GM12878 (cell line): ENCODE results near the gene PUS3. TPM values are rescaled to one million over a fixed set of nuclear protein-coding genes. Genes with fewer than 3 reads are reported as not detected.

Experiments used
- ATAC-seq: fragments of 200-7000 bp; cut with Tn5 transposase; 3 replicates; pipeline ENCODE4 v1.9.1; 2020; ENCODE audit warnings: mild to moderate bottlenecking, moderate library complexity
- BruUV-seq: library from RNA; stranded (reverse); fragments of 400-500 nt; replicated peaks from 2 replicates; lab custom pipeline; 2021; lab: Mats Ljungman, UMichigan
- CTCF ChIA-PET: fragments of 300-600 bp; sonication (Branson Sonifier 250); formaldehyde crosslinking; extraction: SDS; loops from one replicate; lab custom pipeline; 2021; ENCODE audit warnings: inconsistent platforms; lab: Yijun Ruan, JAX
- POLR2A ChIA-PET: fragments of 350-600 bp; formaldehyde crosslinking; extraction: SDS; loops from one replicate; lab custom pipeline; 2021; ENCODE audit warnings: inconsistent platforms; lab: Charles Lee
- RAD21 ChIA-PET: fragments of 300-600 bp; sonication (Branson Sonifier 250); formaldehyde crosslinking; loops from one replicate; lab custom pipeline; 2023; ENCODE audit warnings: antibody characterized with exemption; ENCODE audit not compliant: unreplicated experiment; lab: Charles Lee
- SMC1A ChIA-PET: fragments of 300-600 bp; sonication (Branson Sonifier 250); formaldehyde crosslinking; loops from one replicate; lab custom pipeline; 2023; ENCODE audit not compliant: unreplicated experiment, uncharacterized antibody; lab: Charles Lee
- DNase-seq: peaks from one replicate; pipeline ENCODE4 v3.0.0-alpha.2; 2011; ENCODE audit warnings: low read depth, low spot score
- FAIRE-seq: peaks from 3 replicates; lab custom pipeline; 2011; peaks lifted over from hg19 to GRCh38; lab: Jason Lieb, UNC
- H2AFZ ChIP-seq: 2 replicates; pipeline ENCODE4 v1.6.0; 2011; ENCODE audit warnings: low read depth, low read length, control low read depth; ENCODE audit not compliant: control insufficient read depth
- H3K27ac ChIP-seq: 2 replicates; pipeline ENCODE4 v1.5.1; 2011; ENCODE audit warnings: control low read depth; ENCODE audit not compliant: control insufficient read depth, insufficient read depth
- H3K27me3 ChIP-seq, 2 experiments: replicated peaks in 1 of 2; 2 replicates each; pipeline versions ENCODE4 v1.6.0 to v1.6.1; 2011; ENCODE audit warnings: low read length in 1 of 2; ENCODE audit not compliant: control insufficient read depth in 2 of 2, insufficient read depth in 2 of 2
- H3K36me3 ChIP-seq, 2 experiments: 2 replicates each; pipeline ENCODE4 v1.5.1; 2011; ENCODE audit warnings: low read length in 1 of 2; ENCODE audit not compliant: control insufficient read depth in 2 of 2, insufficient read depth in 2 of 2
- H3K4me1 ChIP-seq: 2 replicates; pipeline ENCODE4 v1.6.1; 2011; ENCODE audit warnings: mild to moderate bottlenecking, low read length, moderate library complexity, mixed read lengths; ENCODE audit not compliant: control insufficient read depth, insufficient read depth
- H3K4me2 ChIP-seq: 2 replicates; pipeline ENCODE4 v1.6.0; 2011; ENCODE audit warnings: control low read depth; ENCODE audit not compliant: control insufficient read depth, insufficient read depth
- H3K4me3 ChIP-seq: fragments of 200-600 bp; sonication (generic); 2 replicates; pipeline ENCODE4 v1.5.1; 2016
- H3K79me2 ChIP-seq: 2 replicates; pipeline ENCODE4 v1.6.0; 2011; ENCODE audit warnings: low read length; ENCODE audit not compliant: control insufficient read depth, insufficient read depth
- H3K9ac ChIP-seq: 2 replicates; pipeline ENCODE4 v1.8.0; 2011; ENCODE audit warnings: low read length, control low read depth, mixed read lengths; ENCODE audit not compliant: control insufficient read depth, insufficient read depth
- H3K9me3 ChIP-seq: replicated peaks from 3 replicates; pipeline ENCODE4 v1.5.1; 2011; ENCODE audit warnings: mild to moderate bottlenecking, low read length; ENCODE audit not compliant: control insufficient read depth, insufficient read depth
- H4K20me1 ChIP-seq: 2 replicates; pipeline ENCODE4 v1.6.0; 2011; ENCODE audit not compliant: control insufficient read depth, insufficient read depth
- ESRRA ChIP-seq: IDR thresholded peaks from 2 replicates; pipeline ENCODE4 v1.6.1; 2012; ENCODE audit warnings: mild to moderate bottlenecking, low read length, improper control_type of control experiment
- HCFC1 ChIP-seq: fragments of 150-350 bp; IDR thresholded peaks from 2 replicates; pipeline ENCODE4 v1.6.1; 2014; ENCODE audit warnings: low read length
- IRF5 ChIP-seq: fragments of 450-650 bp; IDR thresholded peaks from 2 replicates; pipeline ENCODE4 v1.6.1; 2017; ENCODE audit warnings: borderline replicate concordance
- MXI1 ChIP-seq: fragments of 150-350 bp; IDR thresholded peaks from 2 replicates; pipeline ENCODE4 v1.6.1; 2011; ENCODE audit warnings: low read depth, mild to moderate bottlenecking, inconsistent platforms, low read length, improper control_type of control experiment
- RAD21 ChIP-seq: IDR thresholded peaks from 2 replicates; pipeline ENCODE4 v1.6.1; 2011; ENCODE audit warnings: mild to moderate bottlenecking, low read depth, low read length, moderate library complexity; ENCODE audit not compliant: insufficient read depth
- RCOR1 ChIP-seq: conservative IDR thresholded peaks from 2 replicates; pipeline ENCODE4 v1.6.1; 2012; ENCODE audit warnings: low read depth, low read length, improper control_type of control experiment
- SPI1 ChIP-seq: IDR thresholded peaks from 2 replicates; pipeline ENCODE4 v1.6.1; 2011; ENCODE audit warnings: low read depth, mild to moderate bottlenecking, low read length, moderate library complexity, borderline replicate concordance; ENCODE audit not compliant: insufficient read depth
- SRF ChIP-seq, 2 experiments: IDR thresholded peaks; 2 replicates each; pipeline ENCODE4 v1.6.1; 2011; ENCODE audit warnings: low read depth in 2 of 2, low read length in 2 of 2, mild to moderate bottlenecking in 1 of 2, moderate library complexity in 1 of 2
- TBL1XR1 ChIP-seq: IDR thresholded peaks from 2 replicates; pipeline ENCODE4 v1.6.1; 2012; ENCODE audit warnings: low read depth, low read length, improper control_type of control experiment
- TCF12 ChIP-seq: IDR thresholded peaks from 2 replicates; pipeline ENCODE4 v1.6.1; 2011; ENCODE audit warnings: low read depth, mild to moderate bottlenecking, low read length
- TCF7 ChIP-seq: IDR thresholded peaks from 2 replicates; pipeline ENCODE4 v1.6.1; 2014; ENCODE audit warnings: antibody characterized with exemption, borderline replicate concordance
- ZBTB11 ChIP-seq: fragments of 450-650 bp; formaldehyde crosslinking; IDR thresholded peaks from 2 replicates; pipeline ENCODE4 v1.5.0; 2022; ENCODE audit warnings: mild to moderate bottlenecking, missing genetic modification characterization
- ZNF24 ChIP-seq: fragments of 450-650 bp; IDR thresholded peaks from 2 replicates; pipeline ENCODE4 v1.6.1; 2017; ENCODE audit warnings: antibody characterized with exemption, mild to moderate bottlenecking
- ZNF384 ChIP-seq: IDR thresholded peaks from 2 replicates; pipeline ENCODE4 v1.6.1; 2012; ENCODE audit warnings: low read depth, mild to moderate bottlenecking, low read length, improper control_type of control experiment, borderline replicate concordance
- WGBS: methylation state at CpG from one replicate; pipeline ENCODE4 v1.1.6; 2016; ENCODE audit warnings: low lambda C conversion rate; ENCODE audit not compliant: insufficient replicate concordance, insufficient coverage; ENCODE audit errors: missing lambda C conversion rate; 5-methylcytosine and 5-hydroxymethylcytosine counted together
- in situ Hi-C: fragments of 300-500 bp; cut with MboI; formaldehyde crosslinking; loops from 9 replicates; pipeline ENCODE4 v1.14.3; 2018; ENCODE audit warnings: mixed read lengths
- intact Hi-C: fragments of 100-400 bp; cut with micrococcal nuclease; formaldehyde crosslinking; loops from one replicate; pipeline ENCODE4 v1.14.2; 2022; ENCODE audit not compliant: unreplicated experiment
- polyA plus RNA-seq, 11 experiments: library from polyadenylated mRNA; depleted of rRNA in 4 of 11; unstranded in 6 of 11; stranded (reverse) in 5 of 11; fragments of >200 nt; fragmentation: Nextera tagmentation in 4 of 11; fragmentation: Illumina TruSeq in 1 of 11; extraction: Ambion mirVana in 4 of 11; extraction: Trizol in 1 of 11; gene quantifications; 1 replicate in 1 of 11; 2 replicates in 10 of 11; pipeline versions ENCODE4 v1.2.1 to v1.2.3, GENCODE V29; 2011 to 2016; ENCODE audit warnings: inconsistent platforms in 2 of 11, missing spikeins in 2 of 11, low read depth in 1 of 11
- total RNA-seq, 4 experiments: library from RNA; depleted of rRNA in 3 of 4; stranded (reverse); fragments of >200 nt in 3 of 4; fragmentation: Illumina TruSeq in 1 of 4; extraction: Trizol in 1 of 4; gene quantifications; 2 replicates each; pipeline versions ENCODE4 v1.2.1 to v1.2.3, GENCODE V29; 2013 to 2021
- TF ChIP-seq, protein P1 (sequence below): fragments of 450-650 bp; IDR thresholded peaks from 2 replicates; pipeline ENCODE4 v1.6.1; 2017; ENCODE audit warnings: mild to moderate bottlenecking, moderate library complexity

PUS3 gene
- total and polyA plus RNA-seq, 10 of the 15 experiments (the other 5 are each of a cell fraction or from before 2014, with no cell fraction given): 10.9 to 22.4 (median 14.3) TPM

- TF ChIP-seq, protein P1, sequence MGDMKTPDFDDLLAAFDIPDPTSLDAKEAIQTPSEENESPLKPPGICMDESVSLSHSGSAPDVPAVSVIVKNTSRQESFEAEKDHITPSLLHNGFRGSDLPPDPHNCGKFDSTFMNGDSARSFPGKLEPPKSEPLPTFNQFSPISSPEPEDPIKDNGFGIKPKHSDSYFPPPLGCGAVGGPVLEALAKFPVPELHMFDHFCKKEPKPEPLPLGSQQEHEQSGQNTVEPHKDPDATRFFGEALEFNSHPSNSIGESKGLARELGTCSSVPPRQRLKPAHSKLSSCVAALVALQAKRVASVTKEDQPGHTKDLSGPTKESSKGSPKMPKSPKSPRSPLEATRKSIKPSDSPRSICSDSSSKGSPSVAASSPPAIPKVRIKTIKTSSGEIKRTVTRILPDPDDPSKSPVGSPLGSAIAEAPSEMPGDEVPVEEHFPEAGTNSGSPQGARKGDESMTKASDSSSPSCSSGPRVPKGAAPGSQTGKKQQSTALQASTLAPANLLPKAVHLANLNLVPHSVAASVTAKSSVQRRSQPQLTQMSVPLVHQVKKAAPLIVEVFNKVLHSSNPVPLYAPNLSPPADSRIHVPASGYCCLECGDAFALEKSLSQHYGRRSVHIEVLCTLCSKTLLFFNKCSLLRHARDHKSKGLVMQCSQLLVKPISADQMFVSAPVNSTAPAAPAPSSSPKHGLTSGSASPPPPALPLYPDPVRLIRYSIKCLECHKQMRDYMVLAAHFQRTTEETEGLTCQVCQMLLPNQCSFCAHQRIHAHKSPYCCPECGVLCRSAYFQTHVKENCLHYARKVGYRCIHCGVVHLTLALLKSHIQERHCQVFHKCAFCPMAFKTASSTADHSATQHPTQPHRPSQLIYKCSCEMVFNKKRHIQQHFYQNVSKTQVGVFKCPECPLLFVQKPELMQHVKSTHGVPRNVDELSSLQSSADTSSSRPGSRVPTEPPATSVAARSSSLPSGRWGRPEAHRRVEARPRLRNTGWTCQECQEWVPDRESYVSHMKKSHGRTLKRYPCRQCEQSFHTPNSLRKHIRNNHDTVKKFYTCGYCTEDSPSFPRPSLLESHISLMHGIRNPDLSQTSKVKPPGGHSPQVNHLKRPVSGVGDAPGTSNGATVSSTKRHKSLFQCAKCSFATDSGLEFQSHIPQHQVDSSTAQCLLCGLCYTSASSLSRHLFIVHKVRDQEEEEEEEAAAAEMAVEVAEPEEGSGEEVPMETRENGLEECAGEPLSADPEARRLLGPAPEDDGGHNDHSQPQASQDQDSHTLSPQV: no peak
- TF ChIP-seq SRF (IDR thresholded peaks at IDR 0.05; ENCODE audit: low read depth in 2 of 2, low read length in 2 of 2) (no peak), IRF5 (no peak), SPI1 (no peak), ESRRA (no peak), TCF7 (no peak)
These were observed 38.2 kb upstream of the PUS3 start (continued) for GRCh38 chr11:125941267-125941618.

DNA sequence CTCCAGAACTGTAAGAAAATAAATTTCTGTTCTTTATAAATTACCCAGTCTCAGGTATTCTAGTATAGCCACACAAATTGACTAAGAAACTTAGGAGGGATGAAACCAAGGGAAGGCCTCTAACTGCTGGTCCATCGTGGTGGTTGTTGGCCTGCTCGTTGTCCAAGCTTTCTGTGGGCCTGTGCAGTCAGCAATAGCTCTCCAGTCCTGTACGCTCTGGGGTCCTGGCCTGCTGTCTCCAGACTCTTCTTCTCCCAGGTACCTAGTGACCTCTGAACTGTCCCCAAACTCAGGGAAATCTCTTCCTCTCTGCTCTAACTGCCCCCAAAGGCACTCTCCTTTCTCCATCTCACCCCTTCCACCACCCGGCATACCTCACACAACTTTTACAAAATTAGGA is 37.1 kb upstream of the PUS3 start:
- DNase-seq (no peak), FAIRE-seq (no peak), ATAC-seq (no peak)
- no TSS peak for BruUV-seq
- no peak overlapping the region for H3K9ac ChIP-seq
- in situ Hi-C loops: no loop called here
- H4K20me1 ChIP-seq: no peaks in the 10 kb centered on the region
- no peaks in the 10 kb centered on the region for H3K79me2 ChIP-seq
- ChIA-PET SMC1A (interaction anchor here (0.7 to 6.2 kb wide), 7 partner anchors 9 to 540 kb away, joined by 3 to 45 read pairs (median 4); partner anchors contain the start of gene CDON), CTCF (interaction anchor here (0.6 to 12.1 kb wide), 7 partner anchors 16 to 668 kb away, joined by 3 to 220 read pairs (median 5); no protein-coding TSS in a partner anchor), POLR2A (interaction anchor here (0.7 kb wide), 1 partner anchor 311 kb away, joined by 4 read pairs; no protein-coding TSS in a partner anchor), RAD21 (interaction anchor here (0.7 to 1.4 kb wide), 4 partner anchors 118 to 254 kb away, joined by 3 to 4 read pairs (median 3); no protein-coding TSS in a partner anchor)
- H3K27ac ChIP-seq: no peak overlapping the region
- H3K4me1 ChIP-seq: no peaks in the 10 kb centered on the region
- H3K4me2 ChIP-seq: no peak overlapping the region
- H3K36me3 ChIP-seq: no peaks in the 10 kb centered on the region
- intact Hi-C loops: no loop called here
- H2AFZ ChIP-seq: no peak overlapping the region
- 62% methylated on average over 4 of the region's 4 CpGs for WGBS
- no peak overlapping the region for H3K4me3 ChIP-seq
- H3K27me3 ChIP-seq: no peaks in the 10 kb centered on the region; a peak in 1 of 4 replicates
- H3K9me3 ChIP-seq: no peaks in the 10 kb centered on the region
- TF ChIP-seq HCFC1 (no peak), ZNF384 (no peak), ZNF24 (no peak), ZBTB11 (no peak), TCF12 (no peak), TBL1XR1 (no peak), RAD21 (no peak), RCOR1 (no peak), MXI1 (no peak)
